CD4-positive, alpha-beta T cell treated with Interleukin-6 for 4 hours (primary cell): ENCODE data around the gene COL6A6.

Experiments
- DNase-seq: peaks from one replicate; pipeline ENCODE4 v3.0.0-alpha.2; 2020; ENCODE audit warnings: mixed read lengths

The COL6A6 gene, protein sequence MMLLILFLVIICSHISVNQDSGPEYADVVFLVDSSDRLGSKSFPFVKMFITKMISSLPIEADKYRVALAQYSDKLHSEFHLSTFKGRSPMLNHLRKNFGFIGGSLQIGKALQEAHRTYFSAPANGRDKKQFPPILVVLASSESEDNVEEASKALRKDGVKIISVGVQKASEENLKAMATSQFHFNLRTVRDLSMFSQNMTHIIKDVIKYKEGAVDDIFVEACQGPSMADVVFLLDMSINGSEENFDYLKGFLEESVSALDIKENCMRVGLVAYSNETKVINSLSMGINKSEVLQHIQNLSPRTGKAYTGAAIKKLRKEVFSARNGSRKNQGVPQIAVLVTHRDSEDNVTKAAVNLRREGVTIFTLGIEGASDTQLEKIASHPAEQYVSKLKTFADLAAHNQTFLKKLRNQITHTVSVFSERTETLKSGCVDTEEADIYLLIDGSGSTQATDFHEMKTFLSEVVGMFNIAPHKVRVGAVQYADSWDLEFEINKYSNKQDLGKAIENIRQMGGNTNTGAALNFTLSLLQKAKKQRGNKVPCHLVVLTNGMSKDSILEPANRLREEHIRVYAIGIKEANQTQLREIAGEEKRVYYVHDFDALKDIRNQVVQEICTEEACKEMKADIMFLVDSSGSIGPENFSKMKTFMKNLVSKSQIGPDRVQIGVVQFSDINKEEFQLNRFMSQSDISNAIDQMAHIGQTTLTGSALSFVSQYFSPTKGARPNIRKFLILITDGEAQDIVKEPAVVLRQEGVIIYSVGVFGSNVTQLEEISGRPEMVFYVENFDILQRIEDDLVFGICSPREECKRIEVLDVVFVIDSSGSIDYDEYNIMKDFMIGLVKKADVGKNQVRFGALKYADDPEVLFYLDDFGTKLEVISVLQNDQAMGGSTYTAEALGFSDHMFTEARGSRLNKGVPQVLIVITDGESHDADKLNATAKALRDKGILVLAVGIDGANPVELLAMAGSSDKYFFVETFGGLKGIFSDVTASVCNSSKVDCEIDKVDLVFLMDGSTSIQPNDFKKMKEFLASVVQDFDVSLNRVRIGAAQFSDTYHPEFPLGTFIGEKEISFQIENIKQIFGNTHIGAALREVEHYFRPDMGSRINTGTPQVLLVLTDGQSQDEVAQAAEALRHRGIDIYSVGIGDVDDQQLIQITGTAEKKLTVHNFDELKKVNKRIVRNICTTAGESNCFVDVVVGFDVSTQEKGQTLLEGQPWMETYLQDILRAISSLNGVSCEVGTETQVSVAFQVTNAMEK (N-terminal part only)

DNA sequence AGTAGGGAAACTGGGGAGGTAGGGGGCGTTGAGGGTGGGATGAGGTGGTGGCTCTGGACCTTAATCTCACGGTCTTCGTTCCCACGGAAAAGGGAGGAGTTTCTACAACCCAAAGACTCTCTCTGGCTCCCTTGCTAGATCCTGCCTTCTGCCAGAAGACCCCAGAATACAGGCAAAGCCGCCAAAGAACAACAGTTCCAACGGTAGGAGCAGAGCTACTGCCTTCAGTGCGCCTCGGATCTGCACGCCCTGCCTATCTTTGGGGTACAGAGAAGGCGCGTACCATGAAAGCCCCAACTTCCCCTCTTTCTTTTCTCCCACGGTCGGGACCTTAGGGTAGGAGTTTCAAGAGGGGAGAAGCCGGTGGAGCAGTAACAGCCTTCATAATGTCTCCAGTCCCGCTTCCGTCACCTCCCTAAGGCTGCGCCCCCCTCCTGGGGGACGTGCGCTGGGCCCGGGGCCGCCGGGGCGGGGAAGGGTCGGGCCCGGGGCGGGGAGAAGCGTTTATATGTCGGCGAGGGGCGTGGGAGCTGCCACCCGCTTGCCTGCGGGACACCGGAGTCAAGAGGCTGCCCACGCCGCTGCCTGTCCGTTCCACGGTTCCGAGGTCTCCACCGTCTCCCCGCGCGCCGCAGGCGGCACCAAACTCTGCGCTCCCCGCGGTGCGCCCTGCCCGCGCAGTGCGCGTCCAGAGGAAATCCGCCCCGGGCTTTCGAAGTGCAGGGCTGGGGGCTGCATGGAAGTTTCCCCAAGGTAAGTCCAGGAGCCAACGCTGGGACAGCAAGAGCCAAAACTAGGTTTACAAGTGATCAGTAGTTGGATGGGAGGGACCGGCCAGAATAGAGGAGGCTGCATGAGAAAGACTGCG lies at the start of gene COL6A6:
TSS of gene COL6A6 (plus strand) at position 533 of the 868 bp plus-strand sequence. CDS start 43,188 bp downstream, outside the sequence.
- DNase-seq = no peak

DNA sequence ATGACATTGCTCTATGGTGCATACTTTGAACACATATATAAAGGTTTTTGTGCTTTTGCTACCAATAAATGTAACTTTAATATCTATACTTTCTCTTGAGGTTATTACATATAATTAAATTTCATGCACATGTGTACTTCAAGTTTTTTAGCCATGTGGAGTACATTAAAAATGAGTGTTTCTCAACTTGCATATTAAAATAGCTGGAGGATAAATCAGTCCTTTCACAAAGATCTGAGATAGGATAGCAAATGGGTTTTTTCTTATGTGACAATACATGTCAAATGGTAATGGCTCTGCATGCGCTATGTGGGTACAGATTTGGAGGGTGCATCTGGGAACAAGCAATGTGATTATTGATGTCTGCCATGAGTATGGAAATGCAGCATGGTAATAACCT lies 48.7 kb upstream of the COL6A6 start:
- no peak for DNase-seq

DNA sequence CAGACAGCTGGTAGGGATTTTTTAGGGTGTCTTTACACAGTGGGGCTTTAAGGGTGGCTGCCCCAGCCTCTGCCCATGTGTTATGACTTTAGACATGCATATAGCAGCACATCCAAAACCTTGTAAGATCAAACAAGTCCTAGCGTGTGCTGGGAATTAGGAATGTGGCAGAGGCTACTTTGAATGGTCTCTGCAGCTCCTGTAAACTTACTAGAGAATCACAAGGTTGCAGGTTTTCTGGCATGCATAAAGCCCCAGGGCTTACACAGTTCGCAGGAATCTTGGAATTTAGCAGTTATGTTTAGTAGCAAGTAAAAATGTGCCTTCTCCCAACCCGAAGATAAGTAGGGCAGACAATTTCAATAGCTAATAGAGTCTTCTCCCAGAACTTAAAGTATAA lies 46.9 kb upstream of the COL6A6 start:
- no peak for DNase-seq

DNA sequence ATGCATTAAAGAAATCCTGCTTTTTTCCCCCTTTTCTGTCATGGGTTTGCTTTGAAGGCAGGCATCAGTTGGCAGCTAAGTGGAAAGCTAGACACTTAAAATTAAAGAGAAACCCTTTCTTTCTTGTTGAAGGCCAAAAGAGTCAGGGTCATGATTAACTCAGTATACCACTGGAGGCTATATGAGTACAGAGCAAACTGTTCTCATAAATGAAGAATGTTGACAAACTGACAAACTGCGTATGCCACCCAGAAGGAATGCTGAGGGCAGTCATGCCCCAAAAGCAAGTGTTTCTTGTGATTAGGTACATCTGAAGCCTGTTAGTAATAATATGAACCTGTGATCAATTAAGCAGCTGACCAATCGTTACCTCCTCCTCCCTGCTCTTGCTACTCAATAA lies 43.6 kb upstream of the COL6A6 start:
- DNase-seq = no peak

DNA sequence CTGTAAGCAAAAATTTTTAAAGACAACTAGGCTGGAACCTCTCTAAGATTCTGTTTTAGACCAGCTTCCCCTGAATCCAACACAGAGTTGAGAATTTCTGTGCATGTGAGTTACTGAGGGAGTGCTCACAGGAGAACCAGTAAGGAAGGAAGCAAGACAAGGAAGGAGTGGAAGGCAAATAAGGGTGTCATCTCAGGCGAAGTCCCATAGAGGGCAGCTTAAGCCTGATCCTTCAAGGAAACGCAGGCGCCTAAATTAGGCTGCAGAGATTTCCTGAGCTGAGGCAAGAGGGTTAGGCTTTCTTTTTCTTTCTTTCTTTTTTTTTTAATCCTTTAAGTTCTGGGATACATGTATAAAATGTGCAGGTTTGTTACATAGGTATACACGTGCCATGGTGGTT lies 36.2 kb upstream of the COL6A6 start:
- DNase-seq = no peak

DNA sequence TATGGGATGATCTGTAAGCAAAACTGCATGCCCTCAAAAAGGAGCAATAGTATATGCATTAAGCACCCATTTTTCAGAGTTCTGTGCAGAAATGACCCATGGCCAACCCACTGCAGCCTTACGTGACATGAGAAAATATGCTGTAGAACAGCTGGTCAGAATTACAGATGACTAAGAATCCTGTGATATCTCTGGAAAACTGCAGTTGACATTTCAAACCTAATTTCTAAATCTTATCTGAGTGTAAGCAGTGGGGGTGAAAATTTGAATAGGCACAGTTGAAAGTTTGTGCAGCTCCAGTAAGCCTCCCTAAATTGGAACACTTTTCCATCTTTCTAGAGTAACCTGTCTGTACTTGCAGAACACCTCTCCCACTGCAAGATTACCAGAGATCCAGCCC lies 28.7 kb upstream of the COL6A6 start:
- DNase-seq = no peak

DNA sequence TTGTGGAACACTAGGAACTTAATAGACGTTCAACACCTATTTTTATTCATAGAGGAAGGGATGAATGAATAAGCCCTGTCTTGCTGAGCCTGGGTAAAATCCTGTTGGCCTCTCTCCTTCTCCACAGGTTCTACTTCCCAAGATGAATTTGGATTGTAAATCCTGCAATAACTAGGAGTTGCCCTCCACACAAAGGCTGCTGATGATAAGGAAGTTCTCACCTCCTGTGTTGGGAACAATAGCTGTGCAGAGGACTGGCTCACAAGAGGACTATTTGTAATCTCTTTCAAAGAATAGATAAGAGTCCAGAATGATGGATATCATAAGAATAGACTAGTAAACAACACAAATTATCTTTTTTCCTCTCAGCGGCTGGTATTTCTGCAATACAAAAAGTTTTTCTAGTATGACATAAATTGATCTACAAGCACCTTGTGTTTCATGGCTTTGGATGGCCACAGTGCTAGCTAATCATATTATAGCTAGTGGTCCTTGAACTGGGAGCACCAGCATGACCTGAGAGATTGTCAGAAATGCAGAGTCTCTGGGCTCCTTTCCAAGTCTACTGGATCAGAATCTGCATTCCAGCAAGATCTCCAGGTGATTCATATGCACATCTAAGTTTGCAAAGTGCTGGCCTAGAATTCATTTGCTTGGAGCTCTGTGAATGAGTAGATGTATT lies 28.1 kb upstream of the COL6A6 start:
- no peak for DNase-seq

DNA sequence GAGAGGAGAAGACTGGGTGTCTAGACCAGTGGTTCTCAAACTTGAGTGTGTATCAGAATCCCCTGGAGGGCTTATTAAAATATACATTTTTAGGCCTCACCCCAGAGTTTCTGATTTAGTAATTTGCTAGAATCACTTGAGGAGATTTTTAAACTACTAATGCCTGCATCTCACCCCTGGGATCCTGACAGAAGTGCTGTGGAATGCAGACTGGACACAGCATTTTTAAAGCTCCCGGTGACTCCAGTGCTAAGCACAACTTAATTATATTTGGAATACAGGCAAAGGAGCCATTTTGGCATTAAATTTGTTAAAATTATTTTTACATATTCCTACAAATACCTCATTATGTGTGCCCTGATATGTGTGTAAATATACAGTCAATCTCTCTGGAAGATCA lies 26.7 kb upstream of the COL6A6 start:
- no peak for DNase-seq

DNA sequence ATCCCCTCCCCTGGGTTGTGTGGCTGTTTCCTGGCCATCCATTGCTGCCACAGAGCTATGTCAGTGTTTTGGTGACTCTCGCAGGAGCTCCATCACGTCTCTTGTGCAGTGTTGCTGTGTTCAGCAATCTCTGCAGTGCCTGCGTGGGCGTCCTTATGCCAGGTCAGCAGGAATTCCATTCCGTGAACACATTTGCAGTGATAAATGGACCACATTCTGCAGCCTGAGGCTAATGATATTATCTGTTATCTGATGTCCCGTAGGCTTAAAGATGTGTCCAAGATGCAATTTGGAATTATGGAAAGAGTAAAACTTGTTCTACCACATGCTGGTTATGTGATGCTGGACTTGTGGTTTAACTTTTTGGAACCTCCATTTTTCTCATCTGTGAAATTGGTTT lies 25.5 kb upstream of the COL6A6 start:
- no peak for DNase-seq

DNA sequence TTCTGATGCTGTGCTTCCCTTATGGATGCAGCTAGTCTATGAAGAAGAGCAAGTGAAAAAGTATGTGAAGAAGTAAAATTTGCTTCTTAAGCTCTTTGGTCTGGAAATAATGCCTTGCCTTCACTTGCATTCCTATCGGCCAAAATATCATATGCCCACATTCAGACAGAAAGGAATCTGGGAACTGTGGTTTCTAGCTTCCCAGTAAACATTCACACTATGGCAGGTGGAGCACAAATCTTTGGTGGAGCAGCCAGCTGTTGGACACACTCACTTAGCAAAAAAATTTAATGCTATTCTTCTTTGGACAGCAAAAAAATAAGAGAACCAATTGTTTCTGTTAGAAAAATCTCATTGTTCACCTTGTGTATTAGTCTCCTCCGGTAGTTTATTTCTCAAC lies 12.3 kb upstream of the COL6A6 start:
- DNase-seq = no peak

DNA sequence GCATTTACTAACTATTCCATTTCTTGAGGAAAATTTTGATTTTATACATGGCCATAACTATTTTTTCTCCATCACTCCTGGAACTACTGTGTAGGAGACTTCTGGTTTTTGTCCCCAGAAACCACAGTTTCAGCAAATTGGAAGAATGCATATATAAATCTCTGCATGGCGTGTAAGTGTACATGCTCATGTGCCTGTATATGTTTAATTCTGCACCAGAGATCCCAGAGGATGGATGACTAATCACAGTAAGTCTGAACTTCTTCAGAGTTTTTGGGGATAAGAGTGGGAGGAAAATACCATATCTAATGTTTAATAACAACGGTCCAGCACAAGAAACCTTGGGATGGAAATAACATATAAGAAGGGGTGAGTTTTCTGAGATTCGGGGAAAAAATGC lies 10.9 kb upstream of the COL6A6 start:
- DNase-seq = no peak

DNA sequence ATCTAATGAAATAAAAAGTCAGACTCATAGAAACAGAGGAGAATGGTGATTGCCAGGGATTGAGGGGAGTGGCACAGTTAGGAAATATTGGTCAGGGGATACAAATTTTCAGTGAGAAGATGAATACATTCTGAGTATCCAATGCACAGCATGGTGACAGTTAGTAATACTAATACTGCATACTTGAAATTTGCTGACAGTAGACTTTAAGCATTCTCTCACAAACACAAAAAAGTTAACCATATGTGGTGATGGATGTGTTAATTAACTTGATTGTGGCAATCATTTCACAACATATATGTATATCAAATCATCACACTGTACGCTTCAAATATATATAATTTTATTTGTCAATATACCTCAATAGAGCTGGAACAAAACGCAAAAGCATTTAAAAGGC lies 9.2 kb upstream of the COL6A6 start:
- no peak for DNase-seq

DNA sequence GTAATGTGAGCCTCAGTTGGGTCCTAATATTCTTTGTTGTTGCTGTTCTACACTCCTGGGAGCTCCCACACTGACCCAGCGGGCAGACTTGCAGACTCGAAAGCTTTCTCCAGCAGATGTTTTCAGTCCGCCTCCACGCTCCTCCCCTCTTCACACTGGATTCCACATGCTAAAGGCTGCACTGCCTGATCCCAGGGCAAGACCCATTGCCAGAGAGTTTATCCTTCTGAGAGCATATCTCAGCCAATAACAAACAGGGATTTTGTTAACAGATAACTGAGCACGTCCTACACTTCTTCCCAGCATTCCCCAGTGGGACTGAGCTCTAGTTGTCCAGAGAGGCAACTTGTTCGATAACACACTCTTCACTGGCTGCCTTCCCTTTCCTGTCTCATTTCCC lies 8.0 kb upstream of the COL6A6 start:
- DNase-seq = no peak

DNA sequence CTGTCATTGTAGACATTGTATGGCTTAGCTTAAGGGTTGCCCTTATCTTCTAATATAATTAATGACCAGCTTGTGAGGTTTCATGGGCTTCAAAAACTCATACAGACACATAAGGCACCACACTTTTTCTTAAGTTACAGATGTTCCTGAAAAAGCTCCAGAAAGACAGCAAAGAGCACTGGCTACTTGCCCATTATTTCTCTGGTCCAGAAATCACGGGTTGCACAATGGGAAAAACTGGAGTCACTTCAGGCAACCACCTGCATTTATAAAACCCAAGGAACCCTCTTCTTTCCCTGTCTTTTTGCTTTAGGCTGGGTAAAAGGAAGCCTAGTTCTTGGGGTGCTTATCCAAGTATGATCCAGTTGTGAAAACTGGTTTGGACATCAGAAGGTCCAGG lies 2.3 kb upstream of the COL6A6 start:
- no peak for DNase-seq

DNA sequence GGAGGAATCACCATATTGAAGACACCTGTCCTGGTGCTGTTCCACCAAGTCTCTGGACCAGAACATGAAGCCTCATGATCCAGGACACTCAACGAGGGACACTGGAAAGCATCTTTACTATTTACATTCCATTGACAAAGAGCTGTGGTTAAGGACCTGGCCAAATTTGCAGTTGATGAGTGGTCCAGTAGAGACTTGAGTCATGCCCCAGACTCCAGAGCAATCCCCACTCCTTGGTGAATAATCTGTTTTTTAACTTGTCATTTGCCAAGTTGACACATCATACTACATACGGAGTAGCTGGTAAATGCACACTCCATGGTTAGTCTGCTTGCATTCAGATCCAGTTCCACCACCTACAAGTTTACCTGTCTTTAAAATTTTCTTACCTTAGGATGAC lies 1.2 kb upstream of the COL6A6 start:
- no peak for DNase-seq

DNA sequence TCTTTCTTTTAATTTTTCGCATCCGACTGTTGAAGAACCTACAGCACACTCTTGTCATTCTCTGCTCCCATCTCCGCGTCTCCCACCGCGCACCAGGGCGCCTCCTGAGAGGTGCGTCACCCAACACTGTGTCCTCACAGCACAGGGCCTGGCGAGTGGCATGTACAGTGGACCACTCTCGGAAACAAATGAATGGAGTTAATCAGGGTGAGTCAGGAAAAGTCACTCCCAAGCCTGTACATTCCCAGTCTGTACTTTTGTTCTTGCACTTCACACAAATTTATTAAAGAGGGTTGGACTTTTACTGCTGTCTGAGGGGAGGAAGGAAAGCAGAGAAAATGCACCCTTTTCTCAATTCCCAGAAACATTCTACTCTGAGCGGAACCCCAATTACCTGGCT lies 625 bp downstream of the COL6A6 start:
- DNase-seq = no peak

DNA sequence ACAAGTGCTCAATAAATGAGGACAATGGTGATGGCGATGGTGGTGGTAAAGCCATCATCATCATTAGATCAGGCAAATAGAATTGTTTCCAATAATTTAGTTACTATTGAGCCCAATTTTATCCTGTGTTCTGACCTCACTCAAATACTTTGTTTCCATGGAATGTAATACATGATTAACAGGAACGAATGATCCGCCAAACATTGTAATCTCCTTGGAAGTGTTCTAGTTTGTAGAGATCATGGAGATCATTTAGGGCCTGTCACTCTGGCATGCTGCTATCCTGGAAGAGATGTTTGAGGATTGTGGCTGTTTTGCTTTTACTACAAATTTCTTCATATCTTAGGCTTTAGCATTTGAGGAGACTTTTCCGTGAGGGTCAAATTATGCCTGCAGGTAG lies 2.8 kb downstream of the COL6A6 start:
- no peak for DNase-seq

DNA sequence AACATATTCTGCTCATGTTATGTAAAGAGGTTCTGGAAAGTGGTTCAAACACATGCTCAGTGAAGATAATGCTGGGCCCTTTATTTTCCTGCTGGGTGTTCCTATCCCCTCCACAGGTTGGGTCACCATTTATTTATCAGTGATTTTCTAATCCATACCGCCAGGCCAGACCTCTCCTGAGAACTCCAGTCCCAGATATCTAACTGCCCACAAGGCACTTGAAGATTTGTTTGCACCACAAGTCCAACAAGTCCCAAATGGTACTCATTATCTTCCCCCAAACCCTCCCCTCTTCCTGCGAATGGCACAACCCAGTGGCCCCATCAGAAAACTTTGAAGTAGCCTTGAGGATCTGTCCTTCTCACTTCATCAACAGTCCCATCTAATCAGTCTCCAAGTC lies 5.4 kb downstream of the COL6A6 start:
- DNase-seq = no peak

DNA sequence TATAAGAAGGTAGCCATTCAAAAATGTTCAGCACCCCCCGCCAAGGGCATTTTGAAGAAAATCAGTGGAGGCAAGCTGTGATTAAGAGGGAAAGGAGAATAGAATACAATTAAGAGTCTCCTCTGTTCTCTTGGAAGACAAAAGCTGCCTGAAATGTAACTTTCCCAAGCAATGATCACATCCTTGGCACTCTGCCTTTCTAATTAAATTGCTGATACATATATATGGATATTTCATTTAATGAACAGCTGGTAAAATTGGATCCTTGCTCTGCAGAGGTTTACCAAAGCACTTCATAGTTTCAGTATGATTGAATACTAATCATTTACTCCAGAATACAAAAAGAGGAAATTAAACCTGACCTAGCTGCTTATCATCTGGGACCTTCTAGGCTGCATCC lies 10.4 kb downstream of the COL6A6 start:
- DNase-seq = no peak

DNA sequence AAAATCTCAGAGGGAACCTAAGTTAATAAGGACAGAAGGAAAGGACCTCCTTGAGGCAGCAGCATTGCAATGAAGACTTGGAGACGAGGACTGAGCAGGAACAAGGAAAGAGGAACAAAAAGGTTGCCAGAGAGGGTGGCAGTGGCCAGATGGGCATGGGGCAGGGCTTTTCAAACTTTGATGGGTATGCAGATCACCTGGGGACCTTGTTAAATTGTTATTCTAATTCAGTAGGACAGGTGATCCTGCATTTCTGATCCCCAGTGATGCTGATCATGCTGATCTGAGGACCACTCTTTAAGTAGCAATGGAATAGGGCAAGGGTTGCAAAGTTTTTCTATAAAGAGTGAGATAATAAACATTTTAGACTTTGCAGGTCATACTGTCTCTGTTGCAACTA lies 11.1 kb downstream of the COL6A6 start:
- no peak for DNase-seq

DNA sequence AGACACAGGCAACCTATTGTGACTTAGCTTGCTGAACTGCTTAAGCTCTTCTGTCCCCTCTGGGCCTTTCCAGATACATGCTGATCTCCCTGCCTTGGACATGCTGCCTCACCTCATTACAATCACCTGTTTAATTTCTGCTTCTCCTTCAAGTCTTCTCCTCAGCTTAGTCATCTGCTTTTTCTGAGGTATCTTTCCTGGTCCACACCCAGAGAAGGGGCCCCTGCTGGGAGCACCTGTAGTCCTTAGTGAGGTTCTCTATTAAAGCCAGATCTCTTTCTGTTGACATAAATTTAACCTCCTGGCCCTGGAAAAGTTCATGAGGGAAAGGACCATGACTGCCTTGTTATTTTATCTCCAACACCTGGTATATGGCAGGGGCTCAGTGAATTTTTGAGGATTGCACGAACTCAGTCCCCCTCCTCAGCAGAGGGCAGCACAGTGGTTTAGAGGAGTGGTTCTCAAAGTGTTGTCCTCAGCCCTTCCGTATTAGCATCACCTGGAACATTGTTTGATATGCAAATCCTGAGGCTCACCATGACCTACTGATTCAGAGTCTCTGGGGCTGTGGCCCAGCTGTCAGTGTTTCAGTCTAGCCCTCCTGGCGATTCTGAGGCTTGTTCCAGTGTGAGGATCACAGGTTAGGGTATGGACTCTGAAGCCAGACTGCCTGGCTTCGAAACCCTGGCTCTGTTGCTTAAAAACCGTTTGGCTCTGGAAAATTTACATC lies 12.7 kb downstream of the COL6A6 start:
- no peak for DNase-seq
